ENCODE data around the gene APOA5.
"Not testable (repeated sequence)": the region's sequence is repeated elsewhere in the genome, so short reads cannot be mapped to it uniquely, and the experiment has no call there.

The APOA5 gene

GRCh38 chr11:116791813-116792143, at the start of gene APOA5:
APOA5 (minus strand) TSS chr11:116791879; CDS start chr11:116791860, 19 bp downstream.
- DNase-seq (ENCODE audit: low read depth): no peak

- DNase-seq (ENCODE audit: low read depth): no peak
Observed at GRCh38 chr11:116840746-116841296, 49.1 kb upstream of the APOA5 start.

GRCh38 chr11:116840224-116840745, 48.6 kb upstream of the APOA5 start:
- no peak for DNase-seq (ENCODE audit: low read depth)

GRCh38 chr11:116838321-116839084, 46.8 kb upstream of the APOA5 start:
- no peak for DNase-seq (ENCODE audit: low read depth)

GRCh38 chr11:116837231-116838091, 45.8 kb upstream of the APOA5 start, which contains the start of gene APOA1:
APOA1 (minus strand) TSS chr11:116837622; CDS start chr11:116837387, 235 bp downstream.
- no peak for DNase-seq (ENCODE audit: low read depth)

GRCh38 chr11:116836632-116836991, 44.9 kb upstream of the APOA5 start:
- DNase-seq (ENCODE audit: low read depth): no peak

- peak; percentile 51 for DNase-seq (ENCODE audit: low read depth)
Observed at GRCh38 chr11:116835791-116836631, 44.3 kb upstream of the APOA5 start.

- no peak for DNase-seq (ENCODE audit: low read depth)
Observed at GRCh38 chr11:116835042-116835772, 43.5 kb upstream of the APOA5 start.

- DNase-seq (ENCODE audit: low read depth): not testable (repeated sequence)
Observed at GRCh38 chr11:116834535-116835041, 42.9 kb upstream of the APOA5 start.

- no peak for DNase-seq (ENCODE audit: low read depth)
Observed at GRCh38 chr11:116833816-116834534, 42.3 kb upstream of the APOA5 start.

GRCh38 chr11:116833491-116833815, 41.8 kb upstream of the APOA5 start:
- no peak for DNase-seq (ENCODE audit: low read depth)

- no peak for DNase-seq (ENCODE audit: low read depth)
Observed at GRCh38 chr11:116832350-116833290, 40.9 kb upstream of the APOA5 start.

GRCh38 chr11:116831790-116832349, 40.2 kb upstream of the APOA5 start:
- no peak for DNase-seq (ENCODE audit: low read depth)

GRCh38 chr11:116830184-116830912, 38.7 kb upstream of the APOA5 start:
- no peak for DNase-seq (ENCODE audit: low read depth)

GRCh38 chr11:116829525-116830183, 38.0 kb upstream of the APOA5 start, which contains the start of gene APOC3:
APOC3 (plus strand) TSS chr11:116829907; CDS start chr11:116830583, 676 bp downstream.
- DNase-seq (ENCODE audit: low read depth): no peak

GRCh38 chr11:116828632-116829524, 37.2 kb upstream of the APOA5 start:
- no peak for DNase-seq (ENCODE audit: low read depth)

Measured in activated gamma-delta T cell treated with anti-CD3 and anti-CD28 coated beads, Interleukin-2, amount 50 U/mL, for 16 hours (primary cell).